Suprapubic skin (tissue), 4 donors: ENCODE data around the gene GNL2. TPM values are rescaled to one million over a fixed set of nuclear protein-coding genes. Genes with fewer than 3 reads are reported as not detected.

Source experiments
- DNase-seq, 2 donors: peaks; one replicate each; pipeline ENCODE4 v3.0.0-alpha.2; 2019; ENCODE audit warnings: low spot score in 2 of 2
- H3K27ac ChIP-seq: fragments of 200-600 bp; sonication (generic); one replicate; pipeline ENCODE4 v1.5.1; 2019
- H3K27me3 ChIP-seq: fragments of 200-600 bp; sonication (generic); one replicate; pipeline ENCODE4 v1.5.1; 2019
- H3K36me3 ChIP-seq: fragments of 200-600 bp; sonication (generic); one replicate; pipeline ENCODE4 v1.5.1; 2019
- H3K4me1 ChIP-seq: fragments of 200-600 bp; sonication (generic); one replicate; pipeline ENCODE4 v1.5.1; 2019
- H3K4me3 ChIP-seq: fragments of 200-600 bp; sonication (generic); one replicate; pipeline ENCODE4 v1.5.1; 2019; ENCODE audit warnings: mild to moderate bottlenecking
- H3K9me3 ChIP-seq: fragments of 200-600 bp; sonication (generic); one replicate; pipeline ENCODE4 v1.5.1; 2019
- CTCF ChIP-seq, 2 donors: fragments of 200-600 bp in 1 of 2; fragments of 450-650 bp in 1 of 2; sonication (generic) in 1 of 2; IDR thresholded peaks; one replicate each; pipeline ENCODE4 v1.5.1; 2016 to 2019; ENCODE audit warnings: antibody characterized with exemption in 2 of 2, mild to moderate bottlenecking in 1 of 2, moderate library complexity in 1 of 2
- EP300 ChIP-seq: sonication (generic); formaldehyde crosslinking; IDR thresholded peaks from one replicate; pipeline ENCODE4 v1.6.1; 2017; ENCODE audit warnings: antibody characterized with exemption
- POLR2A ChIP-seq, 2 donors: fragments of 450-650 bp; IDR thresholded peaks; one replicate each; pipeline ENCODE4 v1.6.1; 2017; ENCODE audit warnings: antibody characterized with exemption in 2 of 2, mild to moderate bottlenecking in 2 of 2, moderate library complexity in 2 of 2
- POLR2AphosphoS5 ChIP-seq, 3 donors: sonication (generic); formaldehyde crosslinking; IDR thresholded peaks; one replicate each; pipeline ENCODE4 v1.6.1; 2017; ENCODE audit warnings: antibody characterized with exemption in 3 of 3
- WGBS: methylation state at CpG from one replicate; pipeline ENCODE4 v1.1.5; 2018; 5-methylcytosine and 5-hydroxymethylcytosine counted together
- total RNA-seq, 4 donors: library from RNA; depleted of rRNA; stranded (reverse); fragments of >200 nt; gene quantifications; one replicate each; pipeline ENCODE4 v1.1.0, GENCODE V29; 2016

Gene GNL2
- total RNA-seq, 4 donors from 2014 or later = 42.0 to 94.8 (median 48.5) TPM

- DNase-seq = no peak
- Histone ChIP-seq H3K4me3 (no peak overlapping the region), H3K4me1 (no peaks in the 10 kb centered on the region), H3K36me3 (no peaks in the 10 kb centered on the region), H3K27me3 (peaks cover 64% of the 10 kb centered on the region), H3K27ac (no peak overlapping the region), H3K9me3 (no peaks in the 10 kb centered on the region)
- WGBS = 69% methylated on average over 6 of the region's 6 CpGs
- TF ChIP-seq CTCF (IDR thresholded peaks at IDR 0.05) = no peak
- TF ChIP-seq EP300 = no peak
- TF ChIP-seq POLR2A (IDR thresholded peaks at IDR 0.05) = no peak
- TF ChIP-seq POLR2AphosphoS5 (IDR thresholded peaks at IDR 0.05) = no peak
Measured at GRCh38 chr1:37620707-37621106, 25.0 kb upstream of the GNL2 start.

GRCh38 chr1:37616330-37616729 lies 20.6 kb upstream of the GNL2 start:
- WGBS = 86% methylated on average over 13 of the region's 14 CpGs
- no peak for DNase-seq
- H3K4me1 ChIP-seq = no peaks in the 10 kb centered on the region
- no peaks in the 10 kb centered on the region for H3K36me3 ChIP-seq
- H3K9me3 ChIP-seq = no peaks in the 10 kb centered on the region
- TF ChIP-seq CTCF (IDR thresholded peaks at IDR 0.05) (no peak), EP300 (no peak), POLR2A (IDR thresholded peaks at IDR 0.05) (no peak), POLR2AphosphoS5 (IDR thresholded peaks at IDR 0.05) (no peak)
- peaks cover 37% of the 10 kb centered on the region for H3K27me3 ChIP-seq
- no peak overlapping the region for H3K4me3 ChIP-seq
- H3K27ac ChIP-seq = no peak overlapping the region

GRCh38 chr1:37614105-37614504 lies 18.4 kb upstream of the GNL2 start:
- no peaks in the 10 kb centered on the region for H3K4me1 ChIP-seq
- H3K27ac ChIP-seq = no peak overlapping the region
- no peaks in the 10 kb centered on the region for H3K36me3 ChIP-seq
- peaks cover 21% of the 10 kb centered on the region for H3K27me3 ChIP-seq
- no peak for TF ChIP-seq CTCF (IDR thresholded peaks at IDR 0.05)
- no peak for TF ChIP-seq EP300
- TF ChIP-seq POLR2AphosphoS5 (IDR thresholded peaks at IDR 0.05) = no peak
- TF ChIP-seq POLR2A (IDR thresholded peaks at IDR 0.05) = no peak
- no peak overlapping the region for H3K4me3 ChIP-seq
- no peaks in the 10 kb centered on the region for H3K9me3 ChIP-seq
- 95% methylated on average over 5 of the region's 5 CpGs for WGBS
- no peak for DNase-seq

GRCh38 chr1:37612186-37612585 lies 16.4 kb upstream of the GNL2 start:
- Histone ChIP-seq H3K27ac (no peak overlapping the region), H3K4me1 (no peaks in the 10 kb centered on the region), H3K36me3 (no peaks in the 10 kb centered on the region), H3K9me3 (no peaks in the 10 kb centered on the region), H3K4me3 (no peak overlapping the region), H3K27me3 (peaks cover 29% of the 10 kb centered on the region)
- DNase-seq = no peak
- 71% methylated on average over 4 of the region's 4 CpGs for WGBS
- no peak for TF ChIP-seq EP300
- no peak for TF ChIP-seq POLR2A (IDR thresholded peaks at IDR 0.05)
- TF ChIP-seq POLR2AphosphoS5 (IDR thresholded peaks at IDR 0.05) = no peak

- H3K27me3 ChIP-seq = peaks cover 11% of the 10 kb centered on the region
- no peak overlapping the region for H3K4me3 ChIP-seq
- TF ChIP-seq POLR2AphosphoS5 (IDR thresholded peaks at IDR 0.05) (no peak), EP300 (no peak), CTCF (IDR thresholded peaks at IDR 0.05) (no peak), POLR2A (IDR thresholded peaks at IDR 0.05) (no peak)
- no peak for DNase-seq
- no peak overlapping the region for H3K27ac ChIP-seq
- no peaks in the 10 kb centered on the region for H3K36me3 ChIP-seq
- H3K4me1 ChIP-seq = peaks cover 7% of the 10 kb centered on the region
- H3K9me3 ChIP-seq = no peaks in the 10 kb centered on the region
- WGBS = 79% methylated on average over 2 of the region's 2 CpGs
Measured at GRCh38 chr1:37609994-37610393, 14.3 kb upstream of the GNL2 start.

- TF ChIP-seq CTCF (IDR thresholded peaks at IDR 0.05) (no peak), POLR2AphosphoS5 (IDR thresholded peaks at IDR 0.05) (no peak), POLR2A (IDR thresholded peaks at IDR 0.05) (no peak), EP300 (no peak)
- H3K4me3 ChIP-seq = no peak overlapping the region
- H3K4me1 ChIP-seq = peaks cover 9% of the 10 kb centered on the region
- no peak for DNase-seq
- peaks cover 11% of the 10 kb centered on the region for H3K27me3 ChIP-seq
- no peaks in the 10 kb centered on the region for H3K36me3 ChIP-seq
- 46% methylated on average over 2 of the region's 2 CpGs for WGBS
- H3K9me3 ChIP-seq = no peaks in the 10 kb centered on the region
- H3K27ac ChIP-seq = no peak overlapping the region
Measured at GRCh38 chr1:37609002-37609401, 13.3 kb upstream of the GNL2 start.
